Testis (tissue), 3 donors: ENCODE results near the gene GAS2L2. TPM values are rescaled to one million over a fixed set of nuclear protein-coding genes. Genes with fewer than 3 reads are reported as not detected.
A peak's percentile ranks its signal among the peaks of the same experiment; 100 is the strongest.

Experiments used
- DNase-seq: peaks from one replicate; pipeline ENCODE4 v3.0.0-alpha.2; 2019
- H3K27ac ChIP-seq, 2 donors: fragments of 200-600 bp; sonication (generic); one replicate each; pipeline ENCODE4 v1.5.1; 2019
- H3K27me3 ChIP-seq: fragments of 200-600 bp; sonication (generic); one replicate; pipeline ENCODE4 v1.5.1; 2019
- H3K36me3 ChIP-seq: fragments of 200-600 bp; sonication (generic); one replicate; pipeline ENCODE4 v1.5.1; 2017; ENCODE audit warnings: low read depth; ENCODE audit errors: missing control alignments
- H3K4me1 ChIP-seq: fragments of 200-600 bp; sonication (generic); one replicate; pipeline ENCODE4 v1.5.1; 2019
- H3K4me3 ChIP-seq, 2 donors: fragments of 200-600 bp; sonication (generic); one replicate each; pipeline ENCODE4 v1.5.1; 2017 to 2019
- H3K9me3 ChIP-seq: fragments of 200-600 bp; sonication (generic); one replicate; pipeline ENCODE4 v1.5.1; 2017
- POLR2A ChIP-seq: fragments of 450-650 bp; IDR thresholded peaks from one replicate; pipeline ENCODE4 v1.6.1; 2017; ENCODE audit warnings: antibody characterized with exemption, mild to moderate bottlenecking, moderate library complexity
- WGBS, 2 donors: methylation state at CpG; one replicate each; pipeline ENCODE4 v1.1.5; 2018; 5-methylcytosine and 5-hydroxymethylcytosine counted together
- intact Hi-C: fragments of 100-400 bp; cut with DNase I; formaldehyde crosslinking; loops from one replicate; pipeline ENCODE4 v1.15.1; 2023; ENCODE audit warnings: low total_unique reads
- polyA plus RNA-seq: library from polyadenylated mRNA; stranded (reverse); fragments of 350-450 nt; fragmentation: Illumina TruSeq; extraction: RNeasy Lipid Tissue Mini Kit (QIAGEN cat#74804); gene quantifications from one replicate; pipeline ENCODE4 v1.2.3, GENCODE V29; 2014; ENCODE audit warnings: low read depth, low replicate concordance; ENCODE audit not compliant: insufficient read depth
- total RNA-seq, 2 donors: library from RNA; depleted of rRNA; stranded (reverse); fragments of >200 nt; gene quantifications; one replicate each; pipeline ENCODE4 v1.2.3, GENCODE V29; 2016
- TF ChIP-seq, protein P1 (sequence below), 3 experiments: fragments of 450-650 bp in 2 of 3; fragments of 200-600 bp in 1 of 3; sonication (generic) in 1 of 3; IDR thresholded peaks; one replicate each; pipeline ENCODE4 v1.5.1; 2016 to 2019; ENCODE audit warnings: antibody characterized with exemption in 3 of 3, mild to moderate bottlenecking in 2 of 3, moderate library complexity in 1 of 3

GAS2L2 gene
- total and polyA plus RNA-seq, 3 donors from 2014 or later = 0.31 to 0.71 (median 0.62) TPM

DNA sequence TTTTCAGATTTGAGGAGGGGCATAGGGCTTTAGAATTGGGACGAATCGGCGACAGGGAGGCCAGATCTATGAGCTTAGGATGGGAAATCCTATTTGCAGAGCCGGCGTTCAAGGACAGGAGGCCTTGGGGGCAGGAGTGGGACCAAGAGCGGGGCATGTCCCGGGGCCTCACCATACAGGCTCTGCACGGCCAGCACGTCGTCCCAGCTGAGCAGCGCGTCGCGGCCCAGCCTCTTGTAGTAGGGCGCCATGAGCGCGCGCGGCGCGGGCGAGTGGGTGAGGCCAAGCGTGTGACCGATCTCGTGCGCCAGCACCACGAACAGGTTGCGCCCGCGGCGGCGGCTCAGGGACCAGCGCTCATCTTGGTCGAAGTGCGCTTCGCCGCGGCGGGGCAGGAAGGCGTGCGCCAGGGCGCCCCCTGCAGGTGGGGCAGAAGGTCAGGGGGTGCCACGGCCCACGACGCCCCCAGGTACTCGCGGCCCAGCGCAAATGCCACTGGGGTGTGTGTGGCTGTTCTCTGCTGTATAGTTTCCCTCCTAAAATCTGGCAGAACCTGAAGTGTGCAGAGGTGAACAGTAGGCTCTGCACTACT is 17.0 kb upstream of the GAS2L2 start:
- TF ChIP-seq, protein P1, sequence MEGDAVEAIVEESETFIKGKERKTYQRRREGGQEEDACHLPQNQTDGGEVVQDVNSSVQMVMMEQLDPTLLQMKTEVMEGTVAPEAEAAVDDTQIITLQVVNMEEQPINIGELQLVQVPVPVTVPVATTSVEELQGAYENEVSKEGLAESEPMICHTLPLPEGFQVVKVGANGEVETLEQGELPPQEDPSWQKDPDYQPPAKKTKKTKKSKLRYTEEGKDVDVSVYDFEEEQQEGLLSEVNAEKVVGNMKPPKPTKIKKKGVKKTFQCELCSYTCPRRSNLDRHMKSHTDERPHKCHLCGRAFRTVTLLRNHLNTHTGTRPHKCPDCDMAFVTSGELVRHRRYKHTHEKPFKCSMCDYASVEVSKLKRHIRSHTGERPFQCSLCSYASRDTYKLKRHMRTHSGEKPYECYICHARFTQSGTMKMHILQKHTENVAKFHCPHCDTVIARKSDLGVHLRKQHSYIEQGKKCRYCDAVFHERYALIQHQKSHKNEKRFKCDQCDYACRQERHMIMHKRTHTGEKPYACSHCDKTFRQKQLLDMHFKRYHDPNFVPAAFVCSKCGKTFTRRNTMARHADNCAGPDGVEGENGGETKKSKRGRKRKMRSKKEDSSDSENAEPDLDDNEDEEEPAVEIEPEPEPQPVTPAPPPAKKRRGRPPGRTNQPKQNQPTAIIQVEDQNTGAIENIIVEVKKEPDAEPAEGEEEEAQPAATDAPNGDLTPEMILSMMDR (IDR thresholded peaks at IDR 0.05) = peak in 2 of 3 experiments; percentile 3 to 28
- TF ChIP-seq POLR2A = no peak
- intact Hi-C loops = loop anchor here (5.0 kb wide), 1 partner anchor 32 kb away; no protein-coding TSS in a partner anchor

DNA sequence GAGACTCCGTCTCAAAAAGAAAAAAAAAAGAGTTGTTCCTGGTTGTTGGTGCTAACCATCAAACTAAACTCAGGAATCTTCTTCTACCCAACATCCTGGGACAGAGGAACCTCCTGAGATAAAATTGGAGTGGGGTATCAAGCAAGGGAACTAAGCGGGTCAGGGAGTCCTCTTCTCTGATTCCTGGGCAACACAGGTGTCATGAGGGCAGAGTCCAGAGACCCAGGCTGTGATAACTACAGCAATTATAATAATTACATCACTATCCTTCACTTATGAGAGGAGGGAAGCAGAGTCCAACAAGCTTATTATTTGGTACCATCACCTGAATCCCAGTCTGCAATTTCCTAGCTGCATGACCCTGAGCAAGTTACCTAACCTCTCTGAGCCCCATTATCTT is 15.8 kb upstream of the GAS2L2 start:
- no peak overlapping the region for H3K27ac ChIP-seq

More for the DNA sequence above, 17.0 kb upstream of the GAS2L2 start:
- Histone ChIP-seq H3K9me3 (no peaks in the 10 kb centered on the region), H3K4me3 (peak overlapping the region in 1 of 2 donors; percentile 3), H3K4me1 (peaks cover 30% of the 10 kb centered on the region), H3K27me3 (no peaks in the 10 kb centered on the region), H3K36me3 (no peaks in the 10 kb centered on the region), H3K27ac (no peak overlapping the region)
- WGBS, 2 donors = 63 to 92% methylated on average over 24 to 48 of the region's 48 CpGs
- no peak for DNase-seq

DNA sequence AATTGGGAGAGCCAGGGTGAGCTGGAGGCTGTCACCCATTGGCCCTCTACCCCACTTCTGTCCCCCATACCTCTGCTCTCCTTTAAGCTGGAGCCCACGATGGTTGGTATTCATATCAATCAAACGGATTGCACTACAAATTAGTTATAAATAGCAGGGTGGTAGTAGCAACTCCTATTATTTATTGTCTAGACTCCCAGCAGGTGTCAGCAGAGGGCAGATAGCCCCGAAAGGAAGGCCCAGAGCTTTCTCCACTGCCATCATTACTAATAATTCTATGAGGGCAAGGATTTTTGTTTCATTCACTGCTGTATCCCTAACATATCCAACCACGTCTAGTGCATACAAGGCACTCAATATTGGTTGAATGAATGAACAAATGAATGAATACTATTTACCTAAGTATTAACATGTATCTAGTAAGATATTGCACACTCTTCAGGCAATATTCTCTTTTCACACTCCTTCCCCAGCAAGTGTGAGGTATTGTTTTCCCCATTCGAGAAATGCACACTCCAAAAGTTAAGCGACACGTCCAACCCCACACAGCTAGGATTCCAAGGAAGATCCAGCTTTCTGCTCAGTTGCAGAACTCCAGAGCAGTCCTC is 14.0 kb upstream of the GAS2L2 start:
- DNase-seq = no peak
- intact Hi-C loops = loop anchor here (5.0 kb wide), 1 partner anchor 35 kb away; no protein-coding TSS in a partner anchor
- H3K27me3 ChIP-seq = no peaks in the 10 kb centered on the region
- H3K9me3 ChIP-seq = no peaks in the 10 kb centered on the region
- peak overlapping the region in 1 of 2 donors; percentile 3 for H3K27ac ChIP-seq
- no peaks in the 10 kb centered on the region for H3K36me3 ChIP-seq
- H3K4me3 ChIP-seq = no peak overlapping the region
- TF ChIP-seq, protein P1 (IDR thresholded peaks at IDR 0.05) = peak; percentile 33 to 35 (median 34)
- TF ChIP-seq POLR2A = no peak
- 66 to 68% methylated on average over 6 to 7 of the region's 7 CpGs for WGBS, 2 donors
- H3K4me1 ChIP-seq = peaks cover 25% of the 10 kb centered on the region

More for the DNA sequence above, 15.8 kb upstream of the GAS2L2 start:
- intact Hi-C loops = loop anchor here (5.0 kb wide), 1 partner anchor 34 kb away; no protein-coding TSS in a partner anchor
- H3K4me1 ChIP-seq = peaks cover 26% of the 10 kb centered on the region
- no peak overlapping the region for H3K4me3 ChIP-seq
- H3K36me3 ChIP-seq = no peaks in the 10 kb centered on the region
- no peak for DNase-seq
- H3K9me3 ChIP-seq = no peaks in the 10 kb centered on the region
- no peaks in the 10 kb centered on the region for H3K27me3 ChIP-seq
- TF ChIP-seq, protein P1 (IDR thresholded peaks at IDR 0.05) = no peak
- TF ChIP-seq POLR2A = no peak
- WGBS, 2 donors = 89 to 98% methylated on average over 2 of the region's 2 CpGs

DNA sequence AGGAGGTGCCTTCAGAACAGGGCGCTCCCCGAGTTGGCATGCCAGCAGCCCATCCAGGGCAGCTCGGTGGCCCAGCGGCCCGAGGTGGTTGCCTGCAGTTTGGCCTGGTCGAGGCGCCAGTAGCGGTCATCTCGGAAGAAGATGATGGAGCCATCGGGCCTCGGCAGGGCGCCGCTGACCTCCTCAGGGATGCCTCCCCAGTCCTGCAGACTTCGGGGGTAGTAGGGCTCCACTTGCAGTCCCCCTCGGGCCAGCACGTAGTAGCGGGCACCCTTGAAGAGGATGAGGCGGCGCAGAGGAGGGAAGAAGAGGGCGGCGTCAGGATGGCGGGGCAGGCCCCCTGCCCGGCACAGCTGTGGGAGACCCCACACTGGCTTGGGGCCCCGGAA is 13.4 kb upstream of the GAS2L2 start:
- peak overlapping the region; percentile 3 to 24 for H3K27ac ChIP-seq
- intact Hi-C loops = loop anchor here (5.0 kb wide), 1 partner anchor 36 kb away; no protein-coding TSS in a partner anchor
- peaks cover 25% of the 10 kb centered on the region for H3K4me1 ChIP-seq
- H3K9me3 ChIP-seq = no peaks in the 10 kb centered on the region
- 94 to 97% methylated on average over 17 to 24 of the region's 24 CpGs for WGBS, 2 donors
- TF ChIP-seq POLR2A = no peak
- TF ChIP-seq, protein P1 (IDR thresholded peaks at IDR 0.05) = no peak
- H3K27me3 ChIP-seq = no peaks in the 10 kb centered on the region
- no peak for DNase-seq
- no peak overlapping the region for H3K4me3 ChIP-seq
- H3K36me3 ChIP-seq = no peaks in the 10 kb centered on the region
